IMR-90 (cell line): ENCODE data around the gene TRIM71. TPM values are rescaled to one million over a fixed set of nuclear protein-coding genes. Genes with fewer than 3 reads are reported as not detected.

Source experiments
- ATAC-seq: fragments of 200-7000 bp; cut with Tn5 transposase; 2 replicates; pipeline ENCODE4 v1.9.1; 2020; ENCODE audit warnings: low read depth, mild to moderate bottlenecking, moderate library complexity
- BruUV-seq: library from RNA; stranded (reverse); fragments of 400-500 nt; replicated peaks from 2 replicates; lab custom pipeline; 2021; lab: Mats Ljungman, UMichigan
- CTCF ChIA-PET: fragments of 300-600 bp; formaldehyde crosslinking; extraction: SDS; loops from one replicate; lab custom pipeline; 2021; ENCODE audit warnings: antibody characterized with exemption; lab: Yijun Ruan, JAX
- POLR2A ChIA-PET: fragments of 300-600 bp; sonication (Branson Sonifier 250); formaldehyde crosslinking; loops from one replicate; lab custom pipeline; 2022; ENCODE audit warnings: antibody characterized with exemption; ENCODE audit not compliant: unreplicated experiment; lab: Charles Lee
- DNase-seq: peaks from one replicate; pipeline ENCODE4 v3.0.0; 2013
- H2AFZ ChIP-seq: replicated peaks from 2 replicates; pipeline ENCODE3; 2013; ENCODE audit warnings: low read length, mild to moderate bottlenecking; ENCODE audit not compliant: poor library complexity
- H2AK5ac ChIP-seq: 2 replicates; pipeline ENCODE4 v1.6.1; 2013; ENCODE audit warnings: low read depth, low read length, inconsistent platforms
- H2AK9ac ChIP-seq: replicated peaks from 2 replicates; pipeline ENCODE3; 2013; ENCODE audit warnings: mild to moderate bottlenecking, low read depth, low read length, moderate library complexity; ENCODE audit not compliant: poor library complexity
- H2BK120ac ChIP-seq: 2 replicates; pipeline ENCODE4 v1.6.1; 2013; ENCODE audit warnings: low read depth, low read length, inconsistent platforms
- H2BK15ac ChIP-seq: 3 replicates; pipeline ENCODE4 v1.6.1; 2013; ENCODE audit warnings: low read depth, low read length, inconsistent platforms
- H2BK20ac ChIP-seq: 2 replicates; pipeline ENCODE4 v1.6.1; 2013; ENCODE audit warnings: low read depth, mild to moderate bottlenecking, inconsistent platforms, low read length, moderate library complexity
- H2BK5ac ChIP-seq: 2 replicates; pipeline ENCODE4 v1.6.1; 2013; ENCODE audit warnings: mild to moderate bottlenecking, low read depth, low read length, inconsistent platforms; ENCODE audit not compliant: poor library complexity, severe bottlenecking
- H3K14ac ChIP-seq: replicated peaks from 2 replicates; pipeline ENCODE4 v1.6.1; 2013; ENCODE audit warnings: low read depth, low read length, inconsistent platforms
- H3K18ac ChIP-seq: 2 replicates; pipeline ENCODE4 v1.6.1; 2013; ENCODE audit warnings: low read depth, low read length, control low read depth
- H3K23ac ChIP-seq: 2 replicates; pipeline ENCODE4 v1.6.1; 2013; ENCODE audit warnings: low read depth, low read length, inconsistent platforms
- H3K27ac ChIP-seq: 2 replicates; pipeline ENCODE4 v1.5.1; 2013; ENCODE audit warnings: mild to moderate bottlenecking, control low read depth, low read length; ENCODE audit not compliant: insufficient read depth
- H3K27me3 ChIP-seq: 2 replicates; pipeline ENCODE4 v1.6.1; 2013; ENCODE audit warnings: low read length; ENCODE audit not compliant: control insufficient read depth, insufficient read depth
- H3K36me3 ChIP-seq: 2 replicates; pipeline ENCODE4 v1.6.1; 2013; ENCODE audit warnings: low read length, mixed read lengths; ENCODE audit not compliant: control insufficient read depth, insufficient read depth
- H3K4ac ChIP-seq: 2 replicates; pipeline ENCODE4 v1.6.1; 2013; ENCODE audit warnings: low read depth, low read length, inconsistent platforms
- H3K4me1 ChIP-seq: 2 replicates; pipeline ENCODE4 v1.6.1; 2013; ENCODE audit warnings: low read length, mixed read lengths; ENCODE audit not compliant: control insufficient read depth, insufficient read depth
- H3K4me2 ChIP-seq: 2 replicates; pipeline ENCODE4 v1.6.1; 2013; ENCODE audit warnings: low read depth, mild to moderate bottlenecking, control low read depth, low read length, moderate library complexity
- H3K4me3 ChIP-seq: 2 replicates; pipeline ENCODE4 v1.5.1; 2013; ENCODE audit warnings: low read depth, mild to moderate bottlenecking, control low read depth, low read length, moderate library complexity; ENCODE audit not compliant: insufficient read depth
- H3K56ac ChIP-seq: 2 replicates; pipeline ENCODE4 v1.6.1; 2013; ENCODE audit warnings: low read length, inconsistent platforms; ENCODE audit not compliant: insufficient read depth; ENCODE audit errors: extremely low read depth
- H3K79me1 ChIP-seq, 2 experiments: 2 replicates each; pipeline ENCODE4 v1.6.1; 2013; ENCODE audit warnings: low read length in 2 of 2, inconsistent platforms in 1 of 2, low read depth in 1 of 2
- H3K9ac ChIP-seq: 2 replicates; pipeline ENCODE4 v1.6.1; 2013; ENCODE audit warnings: low read depth, low read length, control low read depth
- H3K9me1 ChIP-seq: 2 replicates; pipeline ENCODE4 v1.6.1; 2013; ENCODE audit warnings: low read length, inconsistent platforms; ENCODE audit not compliant: insufficient read depth
- H3K9me3 ChIP-seq: 2 replicates; pipeline ENCODE4 v1.6.1; 2013; ENCODE audit warnings: low read length; ENCODE audit not compliant: control insufficient read depth, insufficient read depth
- H4K20me1 ChIP-seq: 2 replicates; pipeline ENCODE4 v1.6.1; 2013; ENCODE audit warnings: low read length, inconsistent platforms; ENCODE audit not compliant: insufficient read depth
- H4K5ac ChIP-seq: 2 replicates; pipeline ENCODE4 v1.6.1; 2013; ENCODE audit warnings: mild to moderate bottlenecking, low read depth, low read length, control low read depth
- H4K8ac ChIP-seq, 2 experiments: 2 replicates each; pipeline ENCODE4 v1.6.1; 2013; ENCODE audit warnings: low read depth in 2 of 2, low read length in 2 of 2, control low read depth in 1 of 2, inconsistent platforms in 1 of 2
- H4K91ac ChIP-seq: 2 replicates; pipeline ENCODE4 v1.6.1; 2013; ENCODE audit warnings: low read depth, low read length, inconsistent platforms; ENCODE audit not compliant: insufficient read depth
- NFE2L2 ChIP-seq: fragments of 150-350 bp; IDR thresholded peaks from 2 replicates; pipeline ENCODE4 v1.6.1; 2016; ENCODE audit warnings: low read depth, mild to moderate bottlenecking, low read length
- RAD21 ChIP-seq: IDR thresholded peaks from 2 replicates; pipeline ENCODE4 v1.6.1; 2012; ENCODE audit warnings: low read length, improper control_type of control experiment
- RFX5 ChIP-seq: IDR thresholded peaks from 2 replicates; pipeline ENCODE4 v1.8.0; 2012; ENCODE audit warnings: low read depth, mild to moderate bottlenecking, low read length, moderate library complexity
- WGBS, 2 experiments: methylation state at CpG; one replicate each; pipeline versions ENCODE4 v1.1.5 to v1.1.7; 2013; ENCODE audit warnings: missing lambda C conversion rate in 2 of 2; ENCODE audit not compliant: insufficient read length in 1 of 2; ENCODE audit errors: extremely low coverage in 2 of 2; 5-methylcytosine and 5-hydroxymethylcytosine counted together
- dilution Hi-C: fragments of 300-500 bp; cut with HindIII; formaldehyde crosslinking; loops from one replicate; pipeline ENCODE4 v1.14.3; 2018; ENCODE audit warnings: low sequenced_read_pairs; ENCODE audit not compliant: unreplicated experiment
- in situ Hi-C: fragments of 300-500 bp; cut with MboI; formaldehyde crosslinking; loops from 3 replicates; pipeline ENCODE4 v1.14.3; 2019; ENCODE audit warnings: low sequenced_read_pairs, inconsistent platforms, mixed read lengths
- intact Hi-C: fragments of 100-400 bp; cut with micrococcal nuclease; formaldehyde crosslinking; loops from 2 replicates; pipeline ENCODE4 v1.10.0; 2022
- polyA plus RNA-seq, 3 experiments: library from polyadenylated mRNA; depleted of rRNA; stranded (reverse); fragments of >200 nt; gene quantifications; 2 replicates each; pipeline ENCODE4 v1.2.3, GENCODE V29; 2012; ENCODE audit warnings: low replicate concordance in 1 of 3
- total RNA-seq: library from RNA; depleted of rRNA; stranded (reverse); fragments of >200 nt; gene quantifications from 2 replicates; pipeline ENCODE4 v1.2.3, GENCODE V29; 2012

TRIM71 gene
- total and polyA plus RNA-seq, 2 of the 4 experiments (the other 2 are of a cell fraction), result not detected

- H2AFZ ChIP-seq, result no peak overlapping the region
- H2AK9ac ChIP-seq, result no peak overlapping the region
- H3K56ac ChIP-seq, result no peak overlapping the region
- no peaks in the 10 kb centered on the region for H3K79me1 ChIP-seq
- 76% methylated on average over 21 of the region's 41 CpGs; no CpG with 5 or more reads in 1 of the 2 experiments for WGBS, 2 experiments
- ChIA-PET CTCF (no interaction called here), POLR2A (no interaction called here)
- H3K4ac ChIP-seq, result no peak overlapping the region
- H3K9me3 ChIP-seq, result peaks cover 21% of the 10 kb centered on the region
- H2BK20ac ChIP-seq, result no peak overlapping the region
- TF ChIP-seq RAD21 (no peak), NFE2L2 (no peak), RFX5 (no peak)
- no peak overlapping the region for H3K18ac ChIP-seq
- no peak overlapping the region for H4K91ac ChIP-seq
- H4K5ac ChIP-seq, result no peak overlapping the region
- H3K4me2 ChIP-seq, result no peak overlapping the region
- DNase-seq (no peak), ATAC-seq (no peak)
- no peaks in the 10 kb centered on the region for H4K20me1 ChIP-seq
- no peak overlapping the region for H2BK15ac ChIP-seq
- in situ Hi-C loops (no loop called here), intact Hi-C loops (loop anchor here (10.0 kb wide), 2 partner anchors 115 to 1735 kb away; no protein-coding TSS in a partner anchor), dilution Hi-C loops (no loop called here)
- H3K14ac ChIP-seq, result no peak overlapping the region
- no peak overlapping the region for H4K8ac ChIP-seq
- H2BK120ac ChIP-seq, result no peak overlapping the region
- no peak overlapping the region for H3K27ac ChIP-seq
- no peaks in the 10 kb centered on the region for H3K36me3 ChIP-seq
- no peak overlapping the region for H3K9ac ChIP-seq
- peaks cover 3% of the 10 kb centered on the region; the same call in 1 of the 2 replicates for H3K4me1 ChIP-seq
- peaks cover 78% of the 10 kb centered on the region for H3K27me3 ChIP-seq
- H3K4me3 ChIP-seq, result no peak overlapping the region
- no peaks in the 10 kb centered on the region for H3K9me1 ChIP-seq
- no peak overlapping the region for H3K23ac ChIP-seq
- BruUV-seq, result no TSS peak
- no peak overlapping the region for H2BK5ac ChIP-seq
- no peak overlapping the region for H2AK5ac ChIP-seq
Observed at GRCh38 chr3:32819551-32820348, 2.0 kb downstream of the TRIM71 start.
